ENCODE measurements around the gene PPM1D.
"Not testable (repeated sequence)": the region's sequence is repeated elsewhere in the genome, so short reads cannot be mapped to it uniquely, and the experiment has no call there.

GRCh38 chr17:60674637-60675036 is 74.6 kb downstream of the PPM1D start:
- TF ChIP-seq POLR2A (IDR thresholded peaks at IDR 0.05): not testable (repeated sequence)
- TF ChIP-seq, protein P1, sequence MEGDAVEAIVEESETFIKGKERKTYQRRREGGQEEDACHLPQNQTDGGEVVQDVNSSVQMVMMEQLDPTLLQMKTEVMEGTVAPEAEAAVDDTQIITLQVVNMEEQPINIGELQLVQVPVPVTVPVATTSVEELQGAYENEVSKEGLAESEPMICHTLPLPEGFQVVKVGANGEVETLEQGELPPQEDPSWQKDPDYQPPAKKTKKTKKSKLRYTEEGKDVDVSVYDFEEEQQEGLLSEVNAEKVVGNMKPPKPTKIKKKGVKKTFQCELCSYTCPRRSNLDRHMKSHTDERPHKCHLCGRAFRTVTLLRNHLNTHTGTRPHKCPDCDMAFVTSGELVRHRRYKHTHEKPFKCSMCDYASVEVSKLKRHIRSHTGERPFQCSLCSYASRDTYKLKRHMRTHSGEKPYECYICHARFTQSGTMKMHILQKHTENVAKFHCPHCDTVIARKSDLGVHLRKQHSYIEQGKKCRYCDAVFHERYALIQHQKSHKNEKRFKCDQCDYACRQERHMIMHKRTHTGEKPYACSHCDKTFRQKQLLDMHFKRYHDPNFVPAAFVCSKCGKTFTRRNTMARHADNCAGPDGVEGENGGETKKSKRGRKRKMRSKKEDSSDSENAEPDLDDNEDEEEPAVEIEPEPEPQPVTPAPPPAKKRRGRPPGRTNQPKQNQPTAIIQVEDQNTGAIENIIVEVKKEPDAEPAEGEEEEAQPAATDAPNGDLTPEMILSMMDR (IDR thresholded peaks at IDR 0.05): not testable (repeated sequence)
